CD4-positive, alpha-beta T cell treated with Interleukin-21 for 1 hour (primary cell): ENCODE results near the gene RFTN1.
A peak's percentile ranks its signal among the peaks of the same experiment; 100 is the strongest.

Source experiments
- DNase-seq: peaks from one replicate; pipeline ENCODE4 v3.0.0-alpha.2; 2020

RFTN1 gene

DNA sequence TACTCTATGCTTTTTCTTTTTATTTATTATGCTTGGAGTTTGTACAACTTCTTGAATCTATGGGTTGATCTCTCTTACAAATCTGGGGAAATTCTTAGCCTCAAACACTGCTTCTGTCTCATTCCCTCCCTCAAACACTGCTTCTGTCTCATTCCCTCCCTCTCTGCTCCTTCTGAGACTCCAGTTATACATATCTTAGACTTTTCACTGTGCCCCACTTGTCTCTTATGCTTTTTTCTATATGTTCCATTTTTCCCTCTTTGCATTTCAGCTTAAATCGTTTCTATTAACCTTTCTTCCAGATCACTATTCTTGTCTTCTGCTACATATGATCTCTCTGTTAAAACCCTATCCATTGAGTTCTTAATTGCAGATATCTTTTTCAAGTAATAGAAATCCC lies 50.4 kb downstream of the RFTN1 start:
- no peak for DNase-seq

DNA sequence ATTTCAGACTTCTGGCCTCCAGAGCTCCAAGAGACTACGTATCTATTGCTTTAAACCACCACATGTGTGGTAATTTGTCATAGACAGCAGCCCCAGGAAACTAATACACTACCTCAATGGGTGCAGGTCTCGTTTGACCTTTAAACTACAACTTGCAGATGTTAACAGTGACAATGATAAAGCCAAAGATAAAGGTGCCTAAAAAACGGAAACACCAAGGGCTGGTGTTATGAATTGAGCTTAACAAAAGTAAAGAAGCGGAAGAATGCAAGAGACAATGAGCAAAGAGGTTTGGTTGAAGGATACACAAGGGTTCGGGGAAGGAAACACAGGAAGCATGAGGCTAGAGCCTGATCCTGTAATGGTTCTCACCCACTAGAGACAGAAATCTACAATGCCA lies 50.8 kb downstream of the RFTN1 start:
- peak; percentile 23 for DNase-seq

GRCh38 chr3:16461463-16462245 lies 51.8 kb downstream of the RFTN1 start:
- DNase-seq: no peak

- DNase-seq: no peak
These were observed 52.6 kb downstream of the RFTN1 start for GRCh38 chr3:16460886-16461285.

DNA sequence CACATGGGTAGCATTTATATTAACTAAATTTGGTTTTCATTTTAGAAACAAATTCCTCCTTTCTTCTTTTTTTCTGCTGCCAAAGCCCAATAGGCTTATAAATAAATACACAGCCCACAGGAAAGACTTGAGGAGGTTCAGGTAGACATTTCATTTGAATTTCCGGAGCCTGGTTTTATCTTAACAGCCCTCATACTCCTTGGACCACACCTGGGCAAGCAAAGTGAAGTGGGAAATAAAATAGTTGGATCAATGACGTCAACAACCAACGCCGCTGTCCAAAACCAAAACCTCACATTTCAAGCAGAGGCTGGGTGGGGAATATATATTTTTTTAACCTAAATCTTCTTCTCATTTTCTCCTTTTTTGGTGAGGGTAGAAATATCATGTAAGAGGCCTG lies 53.2 kb downstream of the RFTN1 start:
- DNase-seq: no peak

- DNase-seq: no peak
These were observed 56.6 kb downstream of the RFTN1 start for GRCh38 chr3:16456784-16457415.

DNA sequence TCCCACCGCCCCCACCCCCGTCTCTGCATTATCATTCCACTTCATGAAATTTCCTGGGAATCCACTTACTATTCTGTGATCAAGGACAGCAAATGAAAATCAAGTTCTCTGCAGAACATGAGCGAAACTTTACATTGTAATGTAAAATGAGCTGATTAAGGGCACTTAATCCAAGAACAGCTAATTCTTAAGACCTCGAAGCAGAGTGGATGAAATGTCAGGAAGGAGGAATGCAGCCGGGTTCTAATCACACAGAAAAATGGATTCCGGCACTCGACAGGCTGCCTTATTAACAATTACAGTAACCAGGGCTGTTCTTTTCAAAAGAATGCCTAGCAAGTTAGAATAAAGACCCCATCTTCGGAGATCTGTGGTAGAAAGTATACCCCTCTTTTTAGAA lies 57.5 kb downstream of the RFTN1 start:
- no peak for DNase-seq

DNA sequence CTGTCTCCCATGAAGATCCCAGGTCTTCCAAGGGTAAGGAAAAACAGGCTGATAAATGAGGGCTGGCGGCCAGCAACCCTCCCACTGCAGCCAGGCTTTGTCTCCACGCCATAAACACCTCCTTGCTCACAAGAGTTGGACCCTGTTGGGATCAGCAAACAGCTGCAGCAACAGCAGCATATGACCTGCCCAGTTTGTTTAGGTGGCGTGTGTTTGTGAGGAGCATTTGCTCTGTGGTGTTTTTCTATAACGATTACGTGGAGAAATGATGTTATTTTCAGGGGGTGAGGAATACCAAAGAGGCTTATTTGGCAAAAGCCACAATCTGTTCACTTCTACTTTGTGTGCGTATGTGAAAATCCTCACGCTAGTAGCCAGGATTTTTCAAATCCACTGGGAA lies 58.5 kb downstream of the RFTN1 start:
- no peak for DNase-seq

- no peak for DNase-seq
These were observed 61.2 kb downstream of the RFTN1 start for GRCh38 chr3:16452261-16452660.

GRCh38 chr3:16449369-16449768 lies 64.1 kb downstream of the RFTN1 start:
- no peak for DNase-seq

DNA sequence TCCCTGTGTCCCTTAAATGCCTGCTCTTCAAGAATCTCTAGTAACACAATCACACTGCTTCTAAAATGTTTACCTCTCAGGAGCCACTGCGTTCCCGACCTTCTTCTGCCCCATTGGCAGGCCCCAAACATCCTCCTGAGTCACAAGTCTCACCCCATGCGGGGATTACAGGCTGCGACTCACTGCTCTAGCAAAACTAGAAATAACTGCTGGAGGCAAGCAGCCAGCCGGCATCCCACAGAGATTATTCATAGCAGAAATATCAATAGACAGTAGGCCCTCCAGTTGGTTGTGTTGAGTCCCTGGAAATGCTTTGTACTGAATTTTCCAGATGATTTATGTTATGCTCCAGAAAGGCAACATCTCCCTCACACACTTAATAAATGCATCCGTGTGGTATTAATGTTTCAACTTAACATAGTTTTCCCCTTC lies 64.8 kb downstream of the RFTN1 start:
- DNase-seq: no peak

- DNase-seq: no peak
These were observed 66.4 kb downstream of the RFTN1 start for GRCh38 chr3:16447135-16447534.

GRCh38 chr3:16444344-16444743 lies 69.2 kb downstream of the RFTN1 start:
- DNase-seq: no peak

GRCh38 chr3:16442730-16443129 lies 70.8 kb downstream of the RFTN1 start:
- no peak for DNase-seq

GRCh38 chr3:16441371-16441875 lies 72.1 kb downstream of the RFTN1 start:
- DNase-seq: no peak

DNA sequence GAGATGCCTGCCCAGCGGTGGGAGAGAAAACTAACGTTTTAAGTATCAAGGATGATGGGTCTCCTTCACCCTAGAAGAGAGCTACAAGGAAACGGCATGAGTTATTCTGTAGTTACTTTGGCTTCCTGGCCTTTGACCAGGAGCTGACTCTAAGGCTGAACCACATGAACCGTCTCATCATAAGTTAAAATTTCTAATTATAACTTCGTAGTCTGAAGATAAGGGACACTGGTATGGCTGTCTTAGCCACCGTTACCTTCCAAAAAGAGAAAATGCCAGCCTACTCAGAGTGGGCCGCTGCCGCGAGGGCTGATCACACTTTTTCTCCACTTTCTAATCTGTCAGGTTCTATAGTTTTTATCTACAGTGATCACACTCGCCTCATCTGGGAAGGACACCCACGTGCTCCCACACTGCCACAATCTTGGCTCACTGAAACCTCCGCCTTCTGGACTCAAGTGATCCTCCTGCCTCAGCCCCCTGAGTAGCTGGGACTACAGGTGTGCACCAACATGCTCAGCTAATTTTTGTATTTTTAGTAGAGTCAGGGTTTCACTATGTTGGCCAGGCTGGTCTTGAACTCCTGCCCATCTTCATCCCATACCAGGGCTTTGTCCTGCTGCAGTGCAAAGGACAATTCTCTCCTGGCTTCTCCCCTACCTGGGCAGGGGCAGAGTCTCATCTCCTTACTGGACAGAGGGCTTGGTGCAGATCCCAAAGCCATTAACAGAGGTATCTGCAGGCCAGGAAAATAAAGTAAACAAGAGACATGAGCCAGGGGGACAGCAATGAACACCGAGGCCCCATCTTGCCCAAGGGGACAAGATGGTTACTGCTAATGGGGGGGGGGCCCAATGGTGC lies 73.4 kb downstream of the RFTN1 start:
- no peak for DNase-seq

DNA sequence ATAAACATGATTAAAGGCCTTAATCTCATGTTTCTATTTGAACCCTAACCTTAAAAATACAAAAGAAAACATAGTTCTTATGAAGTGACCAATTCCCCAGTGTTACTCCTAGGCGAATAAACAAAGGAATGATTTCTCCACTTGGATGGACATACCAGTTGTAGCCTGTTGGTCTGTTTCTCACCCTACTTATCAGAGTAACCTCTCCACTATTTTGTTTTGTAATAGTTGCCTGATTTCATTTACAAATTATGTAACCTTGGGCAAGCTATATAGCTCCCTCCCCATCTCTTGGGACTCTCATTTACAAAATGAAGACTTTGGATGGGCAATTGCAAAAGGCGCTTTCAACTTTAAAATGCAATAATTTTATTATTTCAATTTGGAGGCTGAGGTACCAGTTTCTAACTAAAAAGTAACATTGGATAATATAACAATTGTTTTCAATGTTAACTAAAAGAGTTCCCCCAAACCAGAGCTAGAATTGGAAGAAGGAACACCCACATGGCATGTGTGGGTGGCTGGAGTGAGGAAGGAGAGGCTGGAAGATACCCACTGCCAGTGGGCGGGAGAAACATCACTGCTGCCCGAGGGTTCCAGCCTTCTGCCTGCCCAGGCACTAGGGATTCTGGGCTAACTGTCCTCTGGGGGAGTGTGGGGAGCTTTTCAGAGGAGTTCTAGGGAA lies 74.2 kb downstream of the RFTN1 start:
- DNase-seq: no peak

GRCh38 chr3:16437640-16438039 lies 75.9 kb downstream of the RFTN1 start:
- no peak for DNase-seq

GRCh38 chr3:16433701-16434151 lies 79.8 kb downstream of the RFTN1 start:
- DNase-seq: no peak

GRCh38 chr3:16432714-16433113 lies 80.8 kb downstream of the RFTN1 start:
- no peak for DNase-seq

- DNase-seq: no peak
These were observed 82.5 kb downstream of the RFTN1 start for GRCh38 chr3:16430717-16431630.

DNA sequence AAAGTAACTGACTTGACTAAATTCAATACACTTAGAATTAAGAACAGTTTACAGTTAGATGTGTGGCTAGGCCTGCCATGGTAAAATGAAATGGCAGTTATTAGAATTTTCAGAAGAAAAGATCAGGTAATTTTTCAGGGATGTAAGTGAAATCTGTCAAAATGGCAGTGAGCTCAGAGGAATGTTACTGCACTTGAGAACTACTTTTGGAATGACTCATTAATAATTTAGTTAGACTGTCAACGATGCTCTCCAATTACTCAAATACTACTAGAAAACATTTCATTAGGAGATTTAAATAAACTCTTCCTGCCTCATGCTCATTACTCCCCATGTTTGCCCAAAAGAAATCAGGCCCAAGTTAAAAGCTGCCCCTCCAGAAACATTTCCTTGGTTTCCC lies 84.4 kb downstream of the RFTN1 start:
- no peak for DNase-seq
